Fibroblast of villous mesenchyme (primary cell): ENCODE results near the gene YPEL4. TPM values are rescaled to one million over a fixed set of nuclear protein-coding genes. Genes with fewer than 3 reads are reported as not detected.
"Not testable (repeated sequence)": the region's sequence is repeated elsewhere in the genome, so short reads cannot be mapped to it uniquely, and the experiment has no call there.

Source experiments
- DNase-seq: peaks from one replicate; pipeline ENCODE4 v3.0.0-alpha.2; 2010; ENCODE audit warnings: low read depth
- H3K4me3 ChIP-seq: 2 replicates; pipeline ENCODE4 v1.5.1; 2011; ENCODE audit warnings: low read depth, mild to moderate bottlenecking, low read length
- CTCF ChIP-seq: IDR thresholded peaks from 2 replicates; pipeline ENCODE4 v1.5.1; 2012; ENCODE audit warnings: low read depth, mild to moderate bottlenecking, low read length; ENCODE audit not compliant: insufficient read depth
- total RNA-seq: library from RNA; depleted of rRNA; stranded (reverse); fragments of >200 nt; gene quantifications from 2 replicates; pipeline ENCODE4 v1.2.3, GENCODE V29; 2012

Gene YPEL4
- total RNA-seq = 0.43 and 0.64 TPM in 2 replicates

- DNase-seq = peak; percentile 84
- H3K4me3 ChIP-seq = peak within 1 kb of the TSS; percentile 70
- no peak for TF ChIP-seq CTCF
Observed at GRCh38 chr11:57649826-57650738, at the start of gene YPEL4. Gene YPEL4 (minus strand): TSS chr11:57649912. CDS start chr11:57647107, 2,805 bp downstream.

- no peak for TF ChIP-seq CTCF
Observed at GRCh38 chr11:57698843-57699365, 49.2 kb upstream of the YPEL4 start.

GRCh38 chr11:57690474-57690873 is 40.8 kb upstream of the YPEL4 start:
- DNase-seq = not testable (repeated sequence)

More at GRCh38 chr11:57698843-57699365, 49.2 kb upstream of the YPEL4 start:
- DNase-seq = no peak
- H3K4me3 ChIP-seq = no peak overlapping the region

GRCh38 chr11:57681168-57681567 is 31.5 kb upstream of the YPEL4 start:
- H3K4me3 ChIP-seq = no peak overlapping the region
- DNase-seq = no peak
- TF ChIP-seq CTCF = no peak

More at GRCh38 chr11:57690474-57690873, 40.8 kb upstream of the YPEL4 start:
- not testable (repeated sequence) for H3K4me3 ChIP-seq

GRCh38 chr11:57680552-57680874 is 30.8 kb upstream of the YPEL4 start:
- no peak for TF ChIP-seq CTCF
- DNase-seq = peak; percentile 41
- H3K4me3 ChIP-seq = no peak overlapping the region

- no peak for TF ChIP-seq CTCF
- DNase-seq = no peak
- no peak overlapping the region for H3K4me3 ChIP-seq
Observed at GRCh38 chr11:57679396-57679795, 29.7 kb upstream of the YPEL4 start.

GRCh38 chr11:57675176-57675941 is 25.6 kb upstream of the YPEL4 start:
- no peak for TF ChIP-seq CTCF
- DNase-seq = no peak
- H3K4me3 ChIP-seq = no peak overlapping the region
